ENCODE measurements around the gene IZUMO1. TPM values are rescaled to one million over a fixed set of nuclear protein-coding genes. Genes with fewer than 3 reads are reported as not detected.
A peak's percentile ranks its signal among the peaks of the same experiment; 100 is the strongest.

Gene IZUMO1
- total and polyA plus RNA-seq, 2 of the 4 experiments (the other 2 are of a cell fraction) = not detected

- POLR2A ChIA-PET (ENCODE audit: unreplicated experiment) = no interaction called here
- peak overlapping the region; percentile 75 for H3K9ac ChIP-seq (ENCODE audit: low read depth, low read length)
- peak overlapping the region; percentile 57 for H3K4me2 ChIP-seq (ENCODE audit: low read depth, low read length)
- peak overlapping the region; percentile 79 for H2BK5ac ChIP-seq (ENCODE audit: low read depth, low read length, poor library complexity, severe bottlenecking)
- ATAC-seq (ENCODE audit: low read depth) (peak; percentile 95), DNase-seq (peak; percentile 99)
- peak overlapping the region; percentile 6; the same call in 1 of the 2 replicates for H3K23ac ChIP-seq (ENCODE audit: low read depth, low read length)
- peak overlapping the region; percentile 41; the same call in 1 of the 2 replicates for H2BK120ac ChIP-seq (ENCODE audit: low read depth, low read length)
- no peaks in the 10 kb centered on the region for H3K27me3 ChIP-seq (ENCODE audit: control insufficient read depth, insufficient read depth, low read length)
- peak overlapping the region; percentile 97 for H2AFZ ChIP-seq (replicated peaks; ENCODE audit: low read length, poor library complexity)
- H3K4me1 ChIP-seq (ENCODE audit: control insufficient read depth, insufficient read depth, low read length) = peaks cover 10% of the 10 kb centered on the region
- dilution Hi-C loops (cut with HindIII; ENCODE audit: low sequenced_read_pairs, unreplicated experiment) = no loop called here
- intact Hi-C loops (cut with micrococcal nuclease) = no loop called here
- H3K56ac ChIP-seq (ENCODE audit: extremely low read depth, insufficient read depth, low read length) = peak overlapping the region; percentile 51
- H3K9me3 ChIP-seq (ENCODE audit: control insufficient read depth, insufficient read depth, low read length) = no peaks in the 10 kb centered on the region
- no peaks in the 10 kb centered on the region for H3K36me3 ChIP-seq (ENCODE audit: control insufficient read depth, insufficient read depth, low read length)
- H2AK9ac ChIP-seq (replicated peaks; ENCODE audit: low read depth, low read length, poor library complexity) = peak overlapping the region; percentile 87
- in situ Hi-C loops (cut with MboI; ENCODE audit: low sequenced_read_pairs) = no loop called here
- peak overlapping the region; percentile 87 for H4K91ac ChIP-seq (ENCODE audit: insufficient read depth, low read depth, low read length)
- WGBS, 2 experiments (ENCODE audit: extremely low coverage in 2 of 2, insufficient read length in 1 of 2) = 1% methylated on average over 16 of the region's 42 CpGs; no CpG with 5 or more reads in 1 of the 2 experiments
- H3K14ac ChIP-seq (replicated peaks; ENCODE audit: low read depth, low read length) = peak overlapping the region; percentile 68
- H4K20me1 ChIP-seq (ENCODE audit: insufficient read depth, low read length) = no peaks in the 10 kb centered on the region
- 0 out of 2 replicates have a peak overlapping the region, but pooled peaks have one; percentile 1 for H2BK20ac ChIP-seq (ENCODE audit: low read depth, low read length)
- H3K9me1 ChIP-seq (ENCODE audit: insufficient read depth, low read length) = peaks cover 12% of the 10 kb centered on the region
- peak overlapping the region; percentile 33 for H3K18ac ChIP-seq (ENCODE audit: low read depth, low read length)
- peaks cover 0 to 9% of the 10 kb centered on the region in 2 experiments; a peak in 2 of 4 replicates for H3K79me1 ChIP-seq (ENCODE audit: low read depth in 1 of 2, low read length in 2 of 2)
- peak overlapping the region; percentile 79; the same call in 1 of the 3 replicates for H2BK15ac ChIP-seq (ENCODE audit: low read depth, low read length)
- no TSS peak for BruUV-seq (replicated peaks)
- CTCF ChIA-PET = interaction anchor here (0.6 kb wide), 1 partner anchor 12 kb away, joined by 3 read pairs; no protein-coding TSS in a partner anchor
- peak overlapping the region; percentile 67 for H3K4me3 ChIP-seq (ENCODE audit: insufficient read depth, low read depth, low read length)
- peak overlapping the region; percentile 72 for H4K5ac ChIP-seq (ENCODE audit: low read depth, low read length)
- H4K8ac ChIP-seq (ENCODE audit: low read depth in 2 of 2, low read length in 2 of 2) = peak overlapping the region; percentile 44 to 97
- H3K27ac ChIP-seq (ENCODE audit: insufficient read depth, low read length) = peak overlapping the region; percentile 74
- peak overlapping the region; percentile 40 for H2AK5ac ChIP-seq (ENCODE audit: low read depth, low read length)
- H3K4ac ChIP-seq (ENCODE audit: low read depth, low read length) = peak overlapping the region; percentile 68
- TF ChIP-seq CTCF (conservative IDR thresholded peaks at IDR 0.05; ENCODE audit: low read depth, low read length) (no peak), MAFK (IDR thresholded peaks at IDR 0.05; ENCODE audit: low read depth, low read length) (no peak), FOS (IDR thresholded peaks at IDR 0.05; ENCODE audit: low read depth, low read length) (peak; percentile 88; the same call in 1 of the 2 replicates), RFX5 (IDR thresholded peaks at IDR 0.05; ENCODE audit: low read depth, low read length) (no peak), CHD1 (IDR thresholded peaks at IDR 0.05; ENCODE audit: low read depth, low read length) (no peak), MXI1 (IDR thresholded peaks at IDR 0.05; ENCODE audit: borderline replicate concordance, low read depth, low read length) (no peak), ELK1 (IDR thresholded peaks at IDR 0.05; ENCODE audit: borderline replicate concordance, low read depth, low read length) (no peak), BHLHE40 (IDR thresholded peaks at IDR 0.05; ENCODE audit: low read depth, low read length) (peak; percentile 83), SMC3 (IDR thresholded peaks at IDR 0.05; ENCODE audit: low read depth, low read length) (no peak), MAZ (IDR thresholded peaks at IDR 0.05; ENCODE audit: borderline replicate concordance, low read depth, low read length) (peak; percentile 95; the same call in 1 of the 2 replicates), RAD21 (IDR thresholded peaks at IDR 0.05; ENCODE audit: low read length) (no peak), RCOR1 (IDR thresholded peaks at IDR 0.05; ENCODE audit: insufficient replicate concordance, low read length) (no peak), NFE2L2 (IDR thresholded peaks at IDR 0.05; ENCODE audit: low read depth, low read length) (no peak)
- TF ChIP-seq, protein P1, sequence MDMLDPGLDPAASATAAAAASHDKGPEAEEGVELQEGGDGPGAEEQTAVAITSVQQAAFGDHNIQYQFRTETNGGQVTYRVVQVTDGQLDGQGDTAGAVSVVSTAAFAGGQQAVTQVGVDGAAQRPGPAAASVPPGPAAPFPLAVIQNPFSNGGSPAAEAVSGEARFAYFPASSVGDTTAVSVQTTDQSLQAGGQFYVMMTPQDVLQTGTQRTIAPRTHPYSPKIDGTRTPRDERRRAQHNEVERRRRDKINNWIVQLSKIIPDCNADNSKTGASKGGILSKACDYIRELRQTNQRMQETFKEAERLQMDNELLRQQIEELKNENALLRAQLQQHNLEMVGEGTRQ (IDR thresholded peaks at IDR 0.05; ENCODE audit: low read depth, low read length) = peak; percentile 87; the same call in 1 of the 2 replicates
Observed at GRCh38 chr19:48720613-48721296, 26.0 kb downstream of the IZUMO1 start.
